ENCODE results near the gene CPEB1. TPM values are rescaled to one million over a fixed set of nuclear protein-coding genes. Genes with fewer than 3 reads are reported as not detected.

The CPEB1 gene
- total and polyA plus RNA-seq, 4 donors, result 0.42 to 4.0 (median 2.3) TPM

- ATAC-seq (ENCODE audit: insufficient read depth, low FRiP score) (no peak), DNase-seq (no peak)
- WGBS, 2 donors, result 82 to 85% methylated on average over 4 of the region's 4 CpGs
Measured at GRCh38 chr15:82625136-82625535, 22.0 kb downstream of the CPEB1 start.

DNA sequence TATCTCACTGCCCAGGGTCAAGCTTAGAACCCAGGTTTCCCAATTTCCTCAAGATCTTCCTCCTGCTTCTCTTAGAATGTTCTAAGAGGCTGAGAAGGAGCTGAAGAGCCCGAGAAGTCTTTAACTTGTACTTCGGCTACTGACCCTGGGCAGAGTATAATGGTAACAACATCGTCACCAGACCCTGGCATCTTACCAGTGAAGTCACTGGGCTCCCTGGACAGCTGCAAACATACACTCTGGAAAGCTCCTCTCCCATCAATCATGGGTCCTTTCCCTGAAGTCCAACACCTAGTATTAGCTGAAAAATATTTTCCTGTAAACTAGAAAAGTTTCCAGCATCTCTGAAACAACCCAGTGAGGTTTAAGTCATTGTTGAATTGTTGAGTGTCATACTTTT lies 22.7 kb downstream of the CPEB1 start:
- no peak for ATAC-seq (ENCODE audit: insufficient read depth, low FRiP score)
- WGBS, 2 donors, result 70 to 88% methylated on average over 3 of the region's 3 CpGs

More at GRCh38 chr15:82625136-82625535, 22.0 kb downstream of the CPEB1 start:
- H3K9me3 ChIP-seq (ENCODE audit: control insufficient read depth in 4 of 4, insufficient read depth in 3 of 4, low read length in 3 of 4), result no peaks in the 10 kb centered on the region
- no peak overlapping the region for H3K27ac ChIP-seq (ENCODE audit: low read depth in 1 of 2, low read length in 1 of 2)
- H3K36me3 ChIP-seq (ENCODE audit: control insufficient read depth in 4 of 4, insufficient read depth in 4 of 4, low read length in 4 of 4), result no peaks in the 10 kb centered on the region
- TF ChIP-seq, protein P1, sequence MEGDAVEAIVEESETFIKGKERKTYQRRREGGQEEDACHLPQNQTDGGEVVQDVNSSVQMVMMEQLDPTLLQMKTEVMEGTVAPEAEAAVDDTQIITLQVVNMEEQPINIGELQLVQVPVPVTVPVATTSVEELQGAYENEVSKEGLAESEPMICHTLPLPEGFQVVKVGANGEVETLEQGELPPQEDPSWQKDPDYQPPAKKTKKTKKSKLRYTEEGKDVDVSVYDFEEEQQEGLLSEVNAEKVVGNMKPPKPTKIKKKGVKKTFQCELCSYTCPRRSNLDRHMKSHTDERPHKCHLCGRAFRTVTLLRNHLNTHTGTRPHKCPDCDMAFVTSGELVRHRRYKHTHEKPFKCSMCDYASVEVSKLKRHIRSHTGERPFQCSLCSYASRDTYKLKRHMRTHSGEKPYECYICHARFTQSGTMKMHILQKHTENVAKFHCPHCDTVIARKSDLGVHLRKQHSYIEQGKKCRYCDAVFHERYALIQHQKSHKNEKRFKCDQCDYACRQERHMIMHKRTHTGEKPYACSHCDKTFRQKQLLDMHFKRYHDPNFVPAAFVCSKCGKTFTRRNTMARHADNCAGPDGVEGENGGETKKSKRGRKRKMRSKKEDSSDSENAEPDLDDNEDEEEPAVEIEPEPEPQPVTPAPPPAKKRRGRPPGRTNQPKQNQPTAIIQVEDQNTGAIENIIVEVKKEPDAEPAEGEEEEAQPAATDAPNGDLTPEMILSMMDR (IDR thresholded peaks at IDR 0.05; ENCODE audit: control extremely low read depth, extremely low read depth), result no peak
- no peaks in the 10 kb centered on the region for H3K4me1 ChIP-seq (ENCODE audit: control insufficient read depth in 5 of 5, insufficient read depth in 5 of 5, low read length in 5 of 5)
- H3K4me3 ChIP-seq, result no peak overlapping the region
- no peak overlapping the region for H3K9ac ChIP-seq (ENCODE audit: insufficient read depth in 1 of 2, low read length in 2 of 2)
- H3K27me3 ChIP-seq (ENCODE audit: control insufficient read depth in 3 of 3, insufficient read depth in 3 of 3, low read length in 2 of 3), result no peaks in the 10 kb centered on the region

GRCh38 chr15:82624008-82624407 lies 23.2 kb downstream of the CPEB1 start:
- Histone ChIP-seq H3K9me3 (ENCODE audit: control insufficient read depth in 4 of 4, insufficient read depth in 3 of 4, low read length in 3 of 4) (no peaks in the 10 kb centered on the region), H3K27me3 (ENCODE audit: control insufficient read depth in 3 of 3, insufficient read depth in 3 of 3, low read length in 2 of 3) (no peaks in the 10 kb centered on the region), H3K4me1 (ENCODE audit: control insufficient read depth in 5 of 5, insufficient read depth in 5 of 5, low read length in 5 of 5) (no peaks in the 10 kb centered on the region), H3K27ac (ENCODE audit: low read depth in 1 of 2, low read length in 1 of 2) (no peak overlapping the region), H3K36me3 (ENCODE audit: control insufficient read depth in 4 of 4, insufficient read depth in 4 of 4, low read length in 4 of 4) (no peaks in the 10 kb centered on the region), H3K9ac (ENCODE audit: insufficient read depth in 1 of 2, low read length in 2 of 2) (no peak overlapping the region), H3K4me3 (no peak overlapping the region)
- WGBS, 2 donors, result 61 to 88% methylated on average over 2 of the region's 2 CpGs
- DNase-seq (no peak), ATAC-seq (ENCODE audit: insufficient read depth, low FRiP score) (no peak)
- TF ChIP-seq, protein P1 (IDR thresholded peaks at IDR 0.05; ENCODE audit: control extremely low read depth, extremely low read depth), result no peak

More for the DNA sequence above, 22.7 kb downstream of the CPEB1 start:
- TF ChIP-seq, protein P1 (IDR thresholded peaks at IDR 0.05; ENCODE audit: control extremely low read depth, extremely low read depth), result no peak
- DNase-seq, result no peak
- Histone ChIP-seq H3K4me3 (no peak overlapping the region), H3K27me3 (ENCODE audit: control insufficient read depth in 3 of 3, insufficient read depth in 3 of 3, low read length in 2 of 3) (no peaks in the 10 kb centered on the region), H3K4me1 (ENCODE audit: control insufficient read depth in 5 of 5, insufficient read depth in 5 of 5, low read length in 5 of 5) (no peaks in the 10 kb centered on the region), H3K9me3 (ENCODE audit: control insufficient read depth in 4 of 4, insufficient read depth in 3 of 4, low read length in 3 of 4) (no peaks in the 10 kb centered on the region), H3K27ac (ENCODE audit: low read depth in 1 of 2, low read length in 1 of 2) (no peak overlapping the region), H3K36me3 (ENCODE audit: control insufficient read depth in 4 of 4, insufficient read depth in 4 of 4, low read length in 4 of 4) (no peaks in the 10 kb centered on the region), H3K9ac (ENCODE audit: insufficient read depth in 1 of 2, low read length in 2 of 2) (no peak overlapping the region)

DNA sequence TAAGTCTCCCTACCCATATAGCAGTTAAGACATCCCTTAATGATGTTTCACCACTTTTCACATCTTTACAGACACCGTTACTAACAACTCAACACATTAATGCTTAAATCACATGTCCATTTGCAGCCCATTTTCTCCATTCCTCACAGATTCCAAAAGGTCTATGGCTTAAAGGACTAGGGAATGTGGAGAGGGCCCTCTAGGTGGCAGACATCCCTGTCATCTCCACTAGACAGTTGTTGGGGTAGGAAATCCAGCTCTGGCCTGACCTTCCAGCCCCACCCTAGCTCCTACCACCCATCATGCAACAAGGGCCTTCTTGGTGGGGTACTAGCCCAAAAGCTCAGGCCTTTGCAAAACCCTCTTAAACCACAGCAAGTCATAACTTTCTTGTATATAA lies 25.2 kb downstream of the CPEB1 start:
- H3K4me3 ChIP-seq, result no peak overlapping the region
- TF ChIP-seq, protein P1 (IDR thresholded peaks at IDR 0.05; ENCODE audit: control extremely low read depth, extremely low read depth), result no peak
- peaks cover 0 to 4% (median 0%) of the 10 kb centered on the region in 3 donors for H3K27me3 ChIP-seq (ENCODE audit: control insufficient read depth in 3 of 3, insufficient read depth in 3 of 3, low read length in 2 of 3)
- no peaks in the 10 kb centered on the region for H3K36me3 ChIP-seq (ENCODE audit: control insufficient read depth in 4 of 4, insufficient read depth in 4 of 4, low read length in 4 of 4)
- H3K9me3 ChIP-seq (ENCODE audit: control insufficient read depth in 4 of 4, insufficient read depth in 3 of 4, low read length in 3 of 4), result no peaks in the 10 kb centered on the region
- no peaks in the 10 kb centered on the region for H3K4me1 ChIP-seq (ENCODE audit: control insufficient read depth in 5 of 5, insufficient read depth in 5 of 5, low read length in 5 of 5)
- no peak overlapping the region for H3K27ac ChIP-seq (ENCODE audit: low read depth in 1 of 2, low read length in 1 of 2)
- 53 to 61% methylated on average over 1 of the region's 1 CpG for WGBS, 2 donors
- ATAC-seq (ENCODE audit: insufficient read depth, low FRiP score), result no peak
- DNase-seq, result no peak
- H3K9ac ChIP-seq (ENCODE audit: insufficient read depth in 1 of 2, low read length in 2 of 2), result no peak overlapping the region
